Psoas muscle (tissue), 8 donors: ENCODE results near the gene DLG3. TPM values are rescaled to one million over a fixed set of nuclear protein-coding genes. Genes with fewer than 3 reads are reported as not detected.
"Not testable (repeated sequence)": the region's sequence is repeated elsewhere in the genome, so short reads cannot be mapped to it uniquely, and the experiment has no call there.

Experiments used
- ATAC-seq, 4 donors: fragments of 200-7000 bp; cut with Tn5 transposase; one replicate each; pipeline ENCODE4 v1.9.1; 2020; ENCODE audit warnings: moderate library complexity in 3 of 4, mild to moderate bottlenecking in 2 of 4
- DNase-seq, 2 donors: peaks; one replicate each; pipeline ENCODE4 v3.0.0-alpha.2; 2020
- H3K27ac ChIP-seq: fragments of 200-600 bp; one replicate; pipeline ENCODE4 v1.8.0; 2022
- H3K27me3 ChIP-seq, 3 donors: fragments of 200-600 bp in 1 of 3; one replicate each; pipeline versions ENCODE4 v1.6.1 to v1.8.0; 2013 to 2022; ENCODE audit warnings: low read length in 2 of 3, mild to moderate bottlenecking in 2 of 3, moderate library complexity in 1 of 3; ENCODE audit not compliant: insufficient read depth in 3 of 3
- H3K36me3 ChIP-seq, 2 donors: fragments of 200-600 bp in 1 of 2; one replicate each; pipeline versions ENCODE4 v1.6.1 to v1.8.0; 2013 to 2022; ENCODE audit warnings: low read depth in 1 of 2, mild to moderate bottlenecking in 1 of 2, moderate library complexity in 1 of 2; ENCODE audit not compliant: insufficient read depth in 1 of 2
- H3K4me1 ChIP-seq: fragments of 200-600 bp; one replicate; pipeline ENCODE4 v1.8.0; 2022
- H3K4me3 ChIP-seq: fragments of 200-600 bp; one replicate; pipeline ENCODE4 v1.8.0; 2022; ENCODE audit warnings: mild to moderate bottlenecking
- H3K9me3 ChIP-seq: fragments of 200-600 bp; one replicate; pipeline ENCODE4 v1.8.0; 2022
- CTCF ChIP-seq: fragments of 200-600 bp; IDR thresholded peaks from one replicate; pipeline ENCODE4 v1.8.0; 2022; ENCODE audit warnings: antibody characterized with exemption
- WGBS, 3 donors: extraction: QIAGEN DNeasy Blood & Tissue Kit; methylation state at CpG; one replicate each; pipeline versions ENCODE4 v1.1.6 to v1.1.7; 2013; 5-methylcytosine and 5-hydroxymethylcytosine counted together
- intact Hi-C, 2 donors: fragments of 100-400 bp; cut with DNase I; formaldehyde crosslinking; loops; one replicate each; pipeline versions ENCODE4 v1.11.0 to v1.14.2; 2022
- long read RNA-seq, 2 donors: library from polyadenylated mRNA; unstranded; transcript quantifications; one replicate each; pipeline ENCODE4 v2.0.0, GENCODE V29; 2021
- polyA plus RNA-seq, 3 donors: library from polyadenylated mRNA; stranded (reverse); fragments of 200-250 nt; gene quantifications; one replicate each; pipeline ENCODE4 v1.2.3, GENCODE V29; 2013
- total RNA-seq, 4 donors: library from RNA; stranded (reverse); fragmentation: NEBNext Ultra II Directional in 2 of 4; extraction: Animal tissue kit (Norgen Biotek cat#: 25700) in 2 of 4; gene quantifications; one replicate each; pipeline versions ENCODE4 v1.2.1 to v1.2.4, GENCODE V29; 2021 to 2023
- donor health status: healthy with polysubstance abuse.
- donor health status: DM: no; HTN: no; CAD: no; lungs with moderate emphysema.
- donor health status: Bipolar disorder and iron deficiency.
- donor health status: healthy.
- donor health status: DM: yes; HTN: yes; CAD: no.
- donor health status: DM: no; HTN: no; CAD: no.
- donor health status: DM: no; HTN: no; CAD: no.
- donor health status: DM: yes; HTN: yes; CAD: no.

DLG3 gene
- total RNA-seq (1 to 10 TPM; 1.2 to 1.6 (median 1.4) TPM), polyA plus RNA-seq (1 to 10 TPM in 1 of 3 donors, under 1 TPM in 2; 0.27 to 1.4 (median 0.52) TPM)
- long read RNA-seq, donor 1: 0 reads
- long read RNA-seq, donor 2, partial matches to known transcripts: 0 of 1 reads
- long read RNA-seq, donor 2, other reads (novel, unspliced or antisense): 1 of 1 reads

GRCh38 chrX:70444326-70444945 lies at the start of gene DLG3:
TSS of gene DLG3 (plus strand) at chrX:70444835. CDS start at chrX:70445202, 367 bp downstream.
- 10 to 26% (median 14%) methylated on average over 12 to 21 of the region's 21 CpGs for WGBS, 3 donors
- no peak for TF ChIP-seq CTCF
- no peak for DNase-seq
- intact Hi-C loops: no loop called here
- ATAC-seq: no peak
- Histone ChIP-seq H3K36me3 (no peaks in the 10 kb centered on the region), H3K27ac (no peak within 1 kb of the TSS), H3K4me3 (peak within 1 kb of the TSS; percentile 47), H3K4me1 (no peaks in the 10 kb centered on the region), H3K27me3 (peaks cover 0 to 44% (median 0%) of the 10 kb centered on the region in 3 donors), H3K9me3 (no peaks in the 10 kb centered on the region)

GRCh38 chrX:70398899-70399298 lies 45.7 kb upstream of the DLG3 start:
- DNase-seq: no peak
- Histone ChIP-seq H3K27ac (no peak overlapping the region), H3K27me3 (peaks cover 0 to 10% (median 0%) of the 10 kb centered on the region in 3 donors), H3K36me3 (no peaks in the 10 kb centered on the region), H3K4me3 (no peak overlapping the region), H3K9me3 (peaks cover 5% of the 10 kb centered on the region), H3K4me1 (no peaks in the 10 kb centered on the region)
- no peak for ATAC-seq
- 67 to 80% (median 68%) methylated on average over 4 of the region's 4 CpGs for WGBS, 3 donors
- intact Hi-C loops: no loop called here
- TF ChIP-seq CTCF: no peak

GRCh38 chrX:70400181-70400580 lies 44.5 kb upstream of the DLG3 start:
- H3K27me3 ChIP-seq: peaks cover 0 to 14% (median 0%) of the 10 kb centered on the region in 3 donors
- H3K36me3 ChIP-seq, DNase-seq, H3K4me3 ChIP-seq, H3K27ac ChIP-seq, ATAC-seq, intact Hi-C loops, H3K4me1 ChIP-seq, H3K9me3 ChIP-seq: not testable (repeated sequence)
- WGBS, 3 donors: 95 to 100% (median 100%) methylated on average over 1 of the region's 3 CpGs

- DNase-seq: no peak
- Histone ChIP-seq H3K4me1 (no peaks in the 10 kb centered on the region), H3K27ac (no peak overlapping the region), H3K9me3 (peaks cover 5% of the 10 kb centered on the region), H3K27me3 (peaks cover 0 to 15% (median 0%) of the 10 kb centered on the region in 3 donors), H3K36me3 (no peaks in the 10 kb centered on the region), H3K4me3 (no peak overlapping the region)
- intact Hi-C loops: no loop called here
- ATAC-seq: no peak
- no peak for TF ChIP-seq CTCF
- WGBS, 3 donors: 78 to 95% (median 89%) methylated on average over 2 of the region's 2 CpGs
These were observed 41.9 kb upstream of the DLG3 start for GRCh38 chrX:70402721-70403120.

- Histone ChIP-seq H3K27me3 (peaks cover 0 to 15% (median 0%) of the 10 kb centered on the region in 3 donors), H3K4me3 (no peak overlapping the region), H3K36me3 (no peaks in the 10 kb centered on the region), H3K4me1 (no peaks in the 10 kb centered on the region), H3K27ac (no peak overlapping the region), H3K9me3 (peaks cover 5% of the 10 kb centered on the region)
- WGBS, 3 donors: 82 to 100% (median 97%) methylated on average over 1 of the region's 1 CpG
- intact Hi-C loops: no loop called here
- no peak for DNase-seq
- TF ChIP-seq CTCF: no peak
- ATAC-seq: no peak
These were observed 39.6 kb upstream of the DLG3 start for GRCh38 chrX:70405003-70405402.
